Bone marrow (tissue), 2 donors: ENCODE data around the gene CREBRF.
"Not testable (repeated sequence)": the region's sequence is repeated elsewhere in the genome, so short reads cannot be mapped to it uniquely, and the experiment has no call there.

Experiments used
- DNase-seq, 2 donors: peaks; one replicate each; lab custom pipeline; 2025; lab: John Stamatoyannopoulos, UW

The CREBRF gene

GRCh38 chr5:173154619-173155018 lies 98.5 kb downstream of the CREBRF start:
- DNase-seq, result not testable (repeated sequence)

DNA sequence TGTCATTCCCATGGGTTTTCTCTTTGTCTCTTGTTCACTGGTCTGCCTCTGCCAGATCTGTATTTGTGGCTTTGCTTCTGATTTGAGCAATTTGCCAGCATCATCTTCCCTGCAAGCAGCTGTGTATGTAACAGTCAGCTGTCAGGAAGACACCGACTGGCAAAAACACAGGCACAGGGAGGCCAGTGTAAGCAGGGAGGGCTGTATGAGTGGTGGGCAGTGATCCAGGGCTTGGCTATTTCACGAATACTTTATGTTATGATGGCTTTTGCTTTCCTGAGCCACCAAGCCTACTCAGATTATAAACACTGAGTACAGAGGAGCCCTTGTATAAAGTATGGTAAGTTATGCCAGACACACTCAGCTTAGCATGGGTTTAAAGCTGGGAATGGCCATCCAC lies 99.8 kb downstream of the CREBRF start:
- no peak for DNase-seq

GRCh38 chr5:173158366-173158765 lies 102.2 kb downstream of the CREBRF start:
- no peak for DNase-seq

- no peak for DNase-seq
Measured at GRCh38 chr5:173159256-173159655, 103.1 kb downstream of the CREBRF start.

DNA sequence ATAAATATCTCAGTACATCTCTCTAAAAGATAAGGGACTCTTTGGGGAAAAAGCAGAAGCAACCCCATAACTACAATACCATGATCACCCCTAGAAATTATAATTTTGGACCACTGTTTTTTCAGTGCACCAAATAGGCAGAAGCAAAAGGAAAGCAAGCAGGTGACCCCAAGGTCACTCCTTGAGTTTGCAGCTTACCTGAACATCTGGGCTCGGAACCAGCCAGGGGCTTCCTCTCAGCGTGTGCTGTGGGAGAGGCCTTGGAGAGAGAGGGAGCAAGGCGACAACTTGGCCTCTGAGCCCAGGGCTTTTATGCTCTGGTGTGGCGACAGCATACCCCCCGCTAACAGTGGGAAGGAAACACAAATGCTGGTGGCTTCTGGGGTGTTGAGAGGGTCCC lies 105.0 kb downstream of the CREBRF start:
- DNase-seq, result no peak

DNA sequence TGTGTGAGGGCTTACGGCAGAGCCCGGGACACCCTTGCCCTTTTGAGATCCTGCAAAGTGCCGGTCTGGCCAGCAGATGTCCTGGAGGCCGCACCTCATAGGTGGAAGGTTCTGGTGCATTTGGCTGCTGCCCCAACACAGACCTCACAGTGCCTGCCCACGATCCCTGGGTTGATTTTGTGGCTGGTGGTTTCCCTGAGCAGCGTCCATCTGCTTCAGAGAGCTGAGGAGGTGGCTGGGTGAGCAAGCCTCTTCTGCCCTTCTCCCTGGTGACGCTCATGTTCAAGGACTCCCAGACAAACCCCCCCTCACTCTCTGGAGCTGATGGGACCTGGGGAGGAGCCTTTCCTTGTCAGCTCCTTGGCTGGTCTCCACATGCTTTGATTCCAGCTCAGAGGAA lies 107.1 kb downstream of the CREBRF start:
- DNase-seq, result no peak

GRCh38 chr5:173165177-173166016 lies 109.2 kb downstream of the CREBRF start:
- DNase-seq, result no peak

DNA sequence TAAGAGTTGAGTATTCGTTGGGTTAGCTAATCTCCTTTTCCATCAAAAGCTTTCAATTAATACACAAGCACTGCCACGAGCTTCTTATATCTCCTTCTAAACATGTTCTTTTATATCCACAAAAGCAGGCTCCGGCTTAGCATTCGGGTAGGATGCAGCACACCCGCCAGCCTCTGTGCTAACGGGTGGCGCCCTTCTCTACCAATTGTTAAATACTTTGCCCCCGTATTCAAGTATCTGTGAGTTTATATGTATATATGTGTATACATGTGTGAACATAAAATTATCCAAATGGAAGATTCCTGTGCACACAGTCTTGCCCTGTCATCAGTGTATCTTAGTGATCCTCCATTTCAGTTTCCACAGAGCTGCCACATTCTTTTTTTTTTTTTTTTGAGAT lies 116.0 kb downstream of the CREBRF start:
- no peak for DNase-seq

DNA sequence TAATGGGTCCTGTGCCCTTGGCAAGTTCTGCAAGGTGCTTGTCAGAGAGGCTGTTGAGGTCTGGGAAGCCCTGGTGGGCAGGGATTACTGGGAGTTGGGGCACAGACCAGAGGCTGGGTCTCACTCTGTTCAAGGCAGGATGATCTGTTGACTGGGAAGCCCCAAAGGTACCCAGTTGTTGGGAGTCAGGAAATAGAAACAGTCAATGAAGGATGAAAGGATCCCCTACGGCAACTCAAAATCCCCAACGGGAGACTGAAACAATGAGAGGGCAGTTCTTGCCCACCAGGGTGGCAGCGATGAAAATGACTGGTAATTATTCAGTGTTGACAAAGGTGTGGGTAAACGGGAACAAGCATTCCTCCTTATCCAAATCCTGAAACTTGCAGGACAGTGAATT lies 119.4 kb downstream of the CREBRF start:
- DNase-seq, result no peak

DNA sequence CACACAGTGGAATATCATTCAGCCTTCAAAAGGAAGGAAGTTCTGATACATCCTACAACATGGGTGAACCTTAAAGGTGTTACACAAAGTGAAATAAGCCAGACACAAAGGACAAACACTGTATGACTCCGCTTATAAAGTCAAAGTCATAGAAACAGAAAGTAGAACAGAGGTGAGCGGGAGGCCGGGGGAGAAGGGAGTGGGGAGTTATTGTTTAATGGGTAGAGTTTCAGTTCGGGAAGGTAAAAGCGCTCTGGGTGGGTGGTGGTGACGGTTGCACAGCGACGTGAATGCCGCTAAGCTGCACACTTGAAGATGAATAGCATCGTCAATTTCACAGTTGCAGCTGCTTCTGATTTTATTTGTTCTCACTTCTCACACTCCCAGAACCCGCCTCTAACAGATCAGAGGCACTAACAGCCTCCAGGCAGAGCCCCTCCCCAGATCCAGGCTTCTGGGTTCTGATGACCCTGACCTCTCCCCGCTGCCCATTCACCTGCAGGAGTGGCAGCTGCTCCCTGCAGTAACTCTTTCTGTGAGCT lies 122.3 kb downstream of the CREBRF start:
- DNase-seq, result no peak

DNA sequence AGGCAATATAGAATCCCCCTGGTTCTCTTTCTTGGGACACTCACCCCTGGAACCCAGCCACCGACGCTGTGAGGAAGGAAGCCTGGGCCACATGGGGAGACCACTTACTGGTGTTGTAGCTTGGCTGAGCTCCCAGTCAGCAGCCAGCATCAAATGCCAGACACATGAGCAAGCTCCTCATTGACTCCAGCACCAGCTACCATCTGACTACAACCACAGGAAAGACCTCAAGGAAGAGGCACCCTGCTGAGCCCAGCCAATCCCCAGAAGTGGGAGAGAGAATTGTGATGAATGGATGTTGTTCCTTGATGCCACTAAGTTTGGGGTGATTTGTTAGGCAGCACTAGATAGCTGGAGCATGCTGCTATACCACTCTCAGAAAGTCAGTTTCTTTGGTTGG lies 124.2 kb downstream of the CREBRF start:
- DNase-seq, result no peak

DNA sequence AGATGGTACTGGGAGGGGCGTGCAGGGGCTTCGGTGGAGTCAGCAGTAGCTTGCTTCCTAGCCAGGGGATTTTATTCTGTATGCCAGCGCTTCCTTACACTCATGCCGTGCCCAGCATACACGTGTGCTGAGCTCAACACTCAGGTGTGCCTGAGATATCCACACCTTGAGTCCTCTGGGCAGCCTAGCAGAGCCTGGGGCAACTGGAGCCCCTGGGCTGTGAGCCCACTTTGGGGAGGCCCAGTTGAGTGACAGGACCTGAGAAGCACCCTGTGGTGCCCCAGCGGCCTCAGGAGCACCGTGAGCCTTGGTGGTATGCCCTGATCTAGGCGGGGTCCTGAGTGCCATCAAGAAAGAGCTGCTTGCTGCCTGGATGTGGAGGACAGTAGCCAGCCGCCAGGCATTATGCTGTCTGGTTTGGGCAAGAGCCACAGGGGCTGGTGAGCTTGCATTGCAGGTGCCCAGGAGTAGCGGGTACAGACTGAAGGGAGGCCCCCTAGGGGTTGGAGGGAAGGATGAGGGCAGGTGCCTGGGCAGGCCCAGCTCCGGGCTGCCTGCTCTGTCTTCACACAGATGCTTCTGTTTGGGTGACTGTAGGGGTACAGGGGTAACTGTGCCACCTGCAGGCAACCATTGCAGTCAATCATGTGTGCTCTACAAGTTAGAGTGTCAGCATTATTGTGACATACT lies 131.0 kb downstream of the CREBRF start:
- DNase-seq, result no peak

- DNase-seq, result no peak
Measured at GRCh38 chr5:173188280-173188679, 132.1 kb downstream of the CREBRF start.
